PC-9 (cell line): ENCODE results near the gene RFPL4AL1. TPM values are rescaled to one million over a fixed set of nuclear protein-coding genes. Genes with fewer than 3 reads are reported as not detected.
"Not testable (repeated sequence)": the region's sequence is repeated elsewhere in the genome, so short reads cannot be mapped to it uniquely, and the experiment has no call there.

ENCODE experiments used
- BruUV-seq: library from RNA; stranded (reverse); fragments of 400-500 nt; replicated peaks from 2 replicates; lab custom pipeline; 2021; lab: Mats Ljungman, UMichigan
- CTCF ChIA-PET: fragments of 300-600 bp; sonication (Branson Sonifier 250); formaldehyde crosslinking; loops from one replicate; lab custom pipeline; 2022; ENCODE audit warnings: antibody characterized with exemption; lab: Charles Lee
- POLR2A ChIA-PET: fragments of 300-600 bp; sonication (Branson Sonifier 250); formaldehyde crosslinking; loops from one replicate; lab custom pipeline; 2022; ENCODE audit warnings: antibody characterized with exemption; ENCODE audit not compliant: unreplicated experiment; lab: Charles Lee
- DNase-seq, 2 experiments: peaks; one replicate each; pipeline versions ENCODE4 v3.0.0 to v3.0.0-alpha.2; 2015 to 2022; ENCODE audit warnings: mixed read lengths in 1 of 2
- H2AFZ ChIP-seq: fragments of 200-600 bp; sonication (generic); 2 replicates; pipeline ENCODE4 v1.8.1; 2017; ENCODE audit warnings: antibody characterized with exemption
- H3F3A ChIP-seq: fragments of 200-600 bp; sonication (generic); 2 replicates; pipeline ENCODE4 v1.8.1; 2017; ENCODE audit warnings: antibody characterized with exemption, mild to moderate bottlenecking, low read depth; ENCODE audit not compliant: insufficient read depth
- H3K27ac ChIP-seq: fragments of 200-600 bp; sonication (generic); 2 replicates; pipeline ENCODE4 v1.6.1; 2016; ENCODE audit warnings: mixed run types
- H3K27me3 ChIP-seq: fragments of 200-600 bp; sonication (generic); 2 replicates; pipeline ENCODE4 v1.6.1; 2016; ENCODE audit warnings: low read depth, mixed run types; ENCODE audit not compliant: insufficient read depth
- H3K36me3 ChIP-seq: fragments of 200-600 bp; sonication (generic); 2 replicates; pipeline ENCODE4 v1.6.1; 2016; ENCODE audit warnings: low read depth, mixed run types
- H3K4me1 ChIP-seq: fragments of 200-600 bp; sonication (generic); replicated peaks from 2 replicates; pipeline ENCODE4 v1.6.1; 2016; ENCODE audit warnings: mixed run types; ENCODE audit not compliant: insufficient read depth
- H3K4me2 ChIP-seq: fragments of 200-600 bp; sonication (generic); 2 replicates; pipeline ENCODE4 v1.6.1; 2017; ENCODE audit warnings: mixed run types
- H3K4me3 ChIP-seq: fragments of 200-600 bp; sonication (generic); 2 replicates; pipeline ENCODE4 v1.6.1; 2016; ENCODE audit warnings: mixed run types
- H3K79me2 ChIP-seq: fragments of 200-600 bp; sonication (generic); 2 replicates; pipeline ENCODE4 v1.6.1; 2017; ENCODE audit warnings: low read depth, mixed run types
- H3K9me2 ChIP-seq: fragments of 200-600 bp; sonication (generic); 2 replicates; pipeline ENCODE4 v1.8.1; 2017; ENCODE audit warnings: mild to moderate bottlenecking; ENCODE audit not compliant: insufficient read depth
- H3K9me3 ChIP-seq: fragments of 200-600 bp; sonication (generic); 2 replicates; pipeline ENCODE4 v1.8.1; 2016; ENCODE audit warnings: low read depth; ENCODE audit not compliant: insufficient read depth
- H4K20me1 ChIP-seq: fragments of 200-600 bp; sonication (generic); 2 replicates; pipeline ENCODE4 v1.8.1; 2017; ENCODE audit not compliant: insufficient read depth
- EZH2 ChIP-seq: fragments of 200-600 bp; sonication (generic); IDR thresholded peaks from 2 replicates; pipeline ENCODE4 v1.8.0; 2017; ENCODE audit warnings: antibody characterized with exemption, low read depth
- intact Hi-C: fragments of 100-400 bp; cut with micrococcal nuclease; formaldehyde crosslinking; loops from one replicate; pipeline ENCODE4 v1.10.0; 2022; ENCODE audit not compliant: unreplicated experiment
- total RNA-seq: library from RNA; stranded (reverse); gene quantifications from 2 replicates; pipeline ENCODE4 v1.2.3, GENCODE V29; 2021
- TF ChIP-seq, protein P1 (sequence below): fragments of 200-600 bp; sonication (generic); conservative IDR thresholded peaks from 2 replicates; pipeline ENCODE4 v1.6.1; 2017; ENCODE audit warnings: mixed run types, antibody characterized with exemption, mild to moderate bottlenecking, moderate library complexity

RFPL4AL1 gene
- total RNA-seq, 1 experiment from 2014 or later: not detected

DNA sequence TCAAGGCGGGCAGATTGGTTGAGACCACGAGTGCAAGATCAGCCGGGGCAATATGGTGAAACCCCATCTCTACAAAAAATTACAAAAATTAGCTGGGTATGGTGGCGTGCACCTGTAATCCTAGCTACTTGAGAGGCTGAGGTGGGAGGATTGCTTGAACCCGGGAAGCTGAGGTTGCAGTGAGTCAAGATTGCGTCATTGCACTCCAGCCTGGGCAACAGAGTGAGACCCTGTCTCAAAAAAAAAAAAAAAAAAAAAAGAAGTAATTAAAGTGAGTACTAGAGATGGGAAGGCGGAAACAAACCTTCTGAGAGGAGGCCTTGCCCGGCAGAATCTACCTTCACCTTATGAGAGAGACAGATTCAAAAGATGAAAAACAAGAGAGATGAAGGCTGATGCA, 45.4 kb upstream of the RFPL4AL1 start:
- H3K4me3 ChIP-seq: no peak overlapping the region
- no TSS peak for BruUV-seq
- ChIA-PET CTCF (no interaction called here), POLR2A (no interaction called here)
- intact Hi-C loops: no loop called here
- TF ChIP-seq, protein P1, sequence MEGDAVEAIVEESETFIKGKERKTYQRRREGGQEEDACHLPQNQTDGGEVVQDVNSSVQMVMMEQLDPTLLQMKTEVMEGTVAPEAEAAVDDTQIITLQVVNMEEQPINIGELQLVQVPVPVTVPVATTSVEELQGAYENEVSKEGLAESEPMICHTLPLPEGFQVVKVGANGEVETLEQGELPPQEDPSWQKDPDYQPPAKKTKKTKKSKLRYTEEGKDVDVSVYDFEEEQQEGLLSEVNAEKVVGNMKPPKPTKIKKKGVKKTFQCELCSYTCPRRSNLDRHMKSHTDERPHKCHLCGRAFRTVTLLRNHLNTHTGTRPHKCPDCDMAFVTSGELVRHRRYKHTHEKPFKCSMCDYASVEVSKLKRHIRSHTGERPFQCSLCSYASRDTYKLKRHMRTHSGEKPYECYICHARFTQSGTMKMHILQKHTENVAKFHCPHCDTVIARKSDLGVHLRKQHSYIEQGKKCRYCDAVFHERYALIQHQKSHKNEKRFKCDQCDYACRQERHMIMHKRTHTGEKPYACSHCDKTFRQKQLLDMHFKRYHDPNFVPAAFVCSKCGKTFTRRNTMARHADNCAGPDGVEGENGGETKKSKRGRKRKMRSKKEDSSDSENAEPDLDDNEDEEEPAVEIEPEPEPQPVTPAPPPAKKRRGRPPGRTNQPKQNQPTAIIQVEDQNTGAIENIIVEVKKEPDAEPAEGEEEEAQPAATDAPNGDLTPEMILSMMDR: no peak
- TF ChIP-seq EZH2: no peak
- H2AFZ ChIP-seq: no peak overlapping the region
- no peaks in the 10 kb centered on the region for H3K4me1 ChIP-seq
- H3K9me3 ChIP-seq: peaks cover 7% of the 10 kb centered on the region; the same call in 1 of the 2 replicates
- H3K27ac ChIP-seq: no peak overlapping the region
- H3K27me3 ChIP-seq: peaks cover 89% of the 10 kb centered on the region
- H3K79me2 ChIP-seq: no peaks in the 10 kb centered on the region
- H3F3A ChIP-seq: no peaks in the 10 kb centered on the region
- no peak overlapping the region for H3K4me2 ChIP-seq
- H3K9me2 ChIP-seq: no peaks in the 10 kb centered on the region
- H4K20me1 ChIP-seq: no peaks in the 10 kb centered on the region
- no peaks in the 10 kb centered on the region for H3K36me3 ChIP-seq
- DNase-seq: no peak

DNA sequence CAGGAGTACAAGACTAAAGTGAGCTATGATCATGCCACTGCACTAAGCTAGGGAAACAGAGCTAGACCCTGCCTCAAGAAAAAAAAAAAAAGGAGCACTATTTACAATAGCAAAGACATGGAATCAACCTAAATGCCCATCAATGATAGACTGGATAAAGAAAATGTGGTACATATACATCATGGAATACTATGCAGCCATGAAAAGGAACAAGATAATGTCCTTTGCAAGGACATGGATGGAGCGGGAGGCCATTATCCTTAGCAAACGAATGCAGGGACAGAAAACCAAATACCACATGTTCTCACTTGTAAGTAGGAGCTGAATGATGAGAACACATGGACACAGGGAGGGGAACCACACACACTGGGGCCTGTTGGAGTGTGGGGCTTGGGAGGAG, 38.5 kb upstream of the RFPL4AL1 start:
- H3K36me3 ChIP-seq, BruUV-seq, H3K4me2 ChIP-seq, H3K9me2 ChIP-seq, H3K4me3 ChIP-seq, H3K79me2 ChIP-seq, DNase-seq, CTCF ChIA-PET, H3K4me1 ChIP-seq, H3K9me3 ChIP-seq, H3F3A ChIP-seq, H4K20me1 ChIP-seq, intact Hi-C loops, H2AFZ ChIP-seq, H3K27ac ChIP-seq: not testable (repeated sequence)
- POLR2A ChIA-PET: interaction anchor here (0.5 kb wide), 1 partner anchor 192 kb away, joined by 3 read pairs; no protein-coding TSS in a partner anchor
- H3K27me3 ChIP-seq: peaks cover 93% of the 10 kb centered on the region

DNA sequence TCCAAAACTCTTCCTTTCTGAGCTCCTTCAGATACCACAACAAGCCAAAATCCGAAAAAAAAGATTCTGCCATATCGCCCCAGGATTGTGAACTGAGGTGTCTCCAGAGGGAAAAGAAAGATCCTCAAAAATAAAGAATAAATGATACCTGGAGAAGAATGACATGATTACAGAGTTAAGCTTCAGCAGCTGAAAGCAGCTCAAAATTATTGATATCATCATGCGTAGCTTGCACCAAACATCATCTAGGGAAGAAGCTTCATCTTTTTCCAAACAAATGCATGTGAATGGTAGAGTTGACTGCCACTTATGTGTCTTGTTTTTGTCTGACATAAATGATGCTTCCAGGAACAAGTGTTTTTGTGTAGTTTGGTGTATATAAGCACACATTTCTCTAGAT, 30.6 kb upstream of the RFPL4AL1 start, which contains the start of gene NLRP9:
TSS of gene NLRP9 (minus strand) at position 101 of the 400 bp plus-strand sequence. CDS start at position 73, 28 bp downstream.
- BruUV-seq: no TSS peak
- intact Hi-C loops: no loop called here
- Histone ChIP-seq H4K20me1 (no peaks in the 10 kb centered on the region), H3F3A (no peaks in the 10 kb centered on the region), H3K27ac (no peak within 1 kb of the TSS), H3K9me3 (no peaks in the 10 kb centered on the region), H3K4me2 (no peak within 1 kb of the TSS), H3K79me2 (no peaks in the 10 kb centered on the region), H3K4me3 (no peak within 1 kb of the TSS), H3K36me3 (no peaks in the 10 kb centered on the region), H3K9me2 (no peaks in the 10 kb centered on the region), H2AFZ (no peak within 1 kb of the TSS), H3K27me3 (peaks cover 90% of the 10 kb centered on the region), H3K4me1 (no peaks in the 10 kb centered on the region)
- ChIA-PET POLR2A (no interaction called here), CTCF (no interaction called here)
- no peak for DNase-seq
- TF ChIP-seq, protein P1: no peak
- no peak for TF ChIP-seq EZH2

DNA sequence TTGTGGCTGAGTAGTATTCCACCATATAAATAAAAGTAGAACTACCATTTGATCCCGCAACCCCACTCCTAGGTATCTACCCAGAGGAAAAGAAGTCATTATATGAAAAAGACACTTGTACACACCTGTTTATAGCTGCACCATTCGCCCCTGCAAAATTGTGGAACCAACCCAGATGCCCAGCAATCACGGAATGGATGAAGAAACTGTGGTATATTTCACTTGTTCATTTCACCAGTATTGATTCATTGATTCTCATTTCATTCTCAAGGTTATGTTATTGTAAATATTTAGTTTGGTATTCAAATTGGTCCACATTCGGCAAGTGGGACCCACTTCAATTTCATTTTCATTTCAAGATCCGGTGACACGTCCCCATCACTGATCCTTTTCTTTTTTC, 18.2 kb upstream of the RFPL4AL1 start:
- ChIA-PET POLR2A (no interaction called here), CTCF (no interaction called here)
- Histone ChIP-seq H3K36me3 (no peaks in the 10 kb centered on the region), H3F3A (no peaks in the 10 kb centered on the region), H3K79me2 (no peaks in the 10 kb centered on the region), H3K4me2 (no peak overlapping the region), H3K9me2 (no peaks in the 10 kb centered on the region), H3K4me1 (no peaks in the 10 kb centered on the region), H3K9me3 (no peaks in the 10 kb centered on the region), H3K27me3 (peaks cover 100% of the 10 kb centered on the region), H3K27ac (no peak overlapping the region), H3K4me3 (no peak overlapping the region), H4K20me1 (no peaks in the 10 kb centered on the region), H2AFZ (no peak overlapping the region)
- BruUV-seq: no TSS peak
- DNase-seq: no peak
- intact Hi-C loops: no loop called here
- TF ChIP-seq, protein P1: no peak
- TF ChIP-seq EZH2: peak; percentile 93; the same call in 1 of the 2 replicates
